A673 (cell line): ENCODE data around the gene CYTH1. TPM values are rescaled to one million over a fixed set of nuclear protein-coding genes. Genes with fewer than 3 reads are reported as not detected.

Source experiments
- BruUV-seq: library from RNA; stranded (reverse); fragments of 400-500 nt; replicated peaks from 2 replicates; lab custom pipeline; 2021; lab: Mats Ljungman, UMichigan
- CTCF ChIA-PET: fragments of 300-600 bp; sonication (Branson Sonifier 250); formaldehyde crosslinking; loops from one replicate; lab custom pipeline; 2022; ENCODE audit warnings: antibody characterized with exemption; lab: Charles Lee
- POLR2A ChIA-PET: fragments of 300-600 bp; sonication (Branson Sonifier 250); formaldehyde crosslinking; loops from one replicate; lab custom pipeline; 2022; ENCODE audit warnings: antibody characterized with exemption; ENCODE audit not compliant: low non-redundant PET; lab: Charles Lee
- DNase-seq: peaks from one replicate; pipeline ENCODE4 v3.0.0-alpha.2; 2015; ENCODE audit warnings: low spot score
- H3K27ac ChIP-seq: fragments of 200-600 bp; sonication (generic); 2 replicates; pipeline ENCODE4 v1.5.1; 2016; ENCODE audit warnings: mixed run types, low read depth, mild to moderate bottlenecking, mixed read lengths, antibody characterized with exemption, low read length; ENCODE audit not compliant: poor library complexity, severe bottlenecking
- H3K27me3 ChIP-seq: fragments of 200-600 bp; sonication (generic); replicated peaks from 2 replicates; pipeline ENCODE4 v1.6.1; 2017; ENCODE audit warnings: mixed run types, low read depth, mild to moderate bottlenecking, mixed read lengths, antibody characterized with exemption, low read length; ENCODE audit not compliant: insufficient read depth, poor library complexity
- H3K36me3 ChIP-seq: fragments of 200-600 bp; sonication (generic); 2 replicates; pipeline ENCODE4 v1.6.1; 2016; ENCODE audit warnings: mixed run types, mild to moderate bottlenecking, mixed read lengths, antibody characterized with exemption, low read length; ENCODE audit not compliant: insufficient read depth, poor library complexity, severe bottlenecking
- H3K4me1 ChIP-seq: fragments of 200-600 bp; sonication (generic); 2 replicates; pipeline ENCODE4 v1.6.1; 2017; ENCODE audit warnings: mixed run types, mild to moderate bottlenecking, mixed read lengths, antibody characterized with exemption, low read length; ENCODE audit not compliant: insufficient read depth, poor library complexity, severe bottlenecking
- H3K4me3 ChIP-seq: fragments of 200-600 bp; sonication (generic); 2 replicates; pipeline ENCODE4 v1.5.1; 2016; ENCODE audit warnings: low read depth, mixed run types, mild to moderate bottlenecking, mixed read lengths, low read length; ENCODE audit not compliant: poor library complexity, severe bottlenecking
- H3K9me3 ChIP-seq: fragments of 200-600 bp; sonication (generic); 2 replicates; pipeline ENCODE4 v1.6.1; 2016; ENCODE audit warnings: mixed run types, low read depth, mild to moderate bottlenecking, mixed read lengths, antibody characterized with exemption, low read length; ENCODE audit not compliant: poor library complexity, severe bottlenecking
- EZH2 ChIP-seq: fragments of 200-600 bp; sonication (generic); IDR thresholded peaks from 2 replicates; pipeline ENCODE4 v1.6.1; 2017; ENCODE audit warnings: borderline replicate concordance, low read depth, mild to moderate bottlenecking, mixed read lengths, antibody characterized with exemption, low read length; ENCODE audit not compliant: poor library complexity, severe bottlenecking
- intact Hi-C: fragments of 100-400 bp; cut with micrococcal nuclease; formaldehyde crosslinking; loops from one replicate; pipeline ENCODE4 v1.10.0; 2022; ENCODE audit not compliant: unreplicated experiment
- total RNA-seq: library from RNA; stranded (reverse); gene quantifications from 2 replicates; pipeline ENCODE4 v1.2.3, GENCODE V29; 2021
- TF ChIP-seq, protein P1 (sequence below): fragments of 300-800, 200-600 bp; sonication (generic); conservative IDR thresholded peaks from 2 replicates; pipeline ENCODE4 v1.5.1; 2017; ENCODE audit warnings: low read depth, mild to moderate bottlenecking, antibody characterized with exemption, low read length, moderate library complexity, mixed read lengths

CYTH1 gene
- total RNA-seq, 1 experiment from 2014 or later: 17.9 TPM

DNA sequence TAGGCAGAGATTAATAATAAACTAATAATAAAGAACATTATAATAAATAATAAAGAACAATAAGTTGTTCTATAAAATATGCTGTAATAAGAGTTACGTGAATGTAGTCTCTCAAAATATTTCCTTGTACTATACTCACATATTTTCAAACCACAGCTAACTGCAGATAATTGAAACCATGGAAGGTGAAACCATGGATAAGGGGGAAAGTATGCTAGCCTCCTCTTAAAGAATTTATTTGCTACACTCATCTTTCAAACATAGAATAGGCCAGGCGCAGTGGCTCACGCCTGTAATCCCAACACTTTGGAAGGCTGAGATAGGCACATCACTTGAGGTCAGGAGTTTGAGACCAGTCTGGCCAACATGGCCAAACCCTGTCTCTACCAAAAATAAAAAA lies 18.5 kb downstream of the CYTH1 start:
- intact Hi-C loops: no loop called here
- H3K27me3 ChIP-seq: no peaks in the 10 kb centered on the region
- DNase-seq: no peak
- POLR2A ChIA-PET: no interaction called here
- no peak for TF ChIP-seq EZH2
- TF ChIP-seq, protein P1, sequence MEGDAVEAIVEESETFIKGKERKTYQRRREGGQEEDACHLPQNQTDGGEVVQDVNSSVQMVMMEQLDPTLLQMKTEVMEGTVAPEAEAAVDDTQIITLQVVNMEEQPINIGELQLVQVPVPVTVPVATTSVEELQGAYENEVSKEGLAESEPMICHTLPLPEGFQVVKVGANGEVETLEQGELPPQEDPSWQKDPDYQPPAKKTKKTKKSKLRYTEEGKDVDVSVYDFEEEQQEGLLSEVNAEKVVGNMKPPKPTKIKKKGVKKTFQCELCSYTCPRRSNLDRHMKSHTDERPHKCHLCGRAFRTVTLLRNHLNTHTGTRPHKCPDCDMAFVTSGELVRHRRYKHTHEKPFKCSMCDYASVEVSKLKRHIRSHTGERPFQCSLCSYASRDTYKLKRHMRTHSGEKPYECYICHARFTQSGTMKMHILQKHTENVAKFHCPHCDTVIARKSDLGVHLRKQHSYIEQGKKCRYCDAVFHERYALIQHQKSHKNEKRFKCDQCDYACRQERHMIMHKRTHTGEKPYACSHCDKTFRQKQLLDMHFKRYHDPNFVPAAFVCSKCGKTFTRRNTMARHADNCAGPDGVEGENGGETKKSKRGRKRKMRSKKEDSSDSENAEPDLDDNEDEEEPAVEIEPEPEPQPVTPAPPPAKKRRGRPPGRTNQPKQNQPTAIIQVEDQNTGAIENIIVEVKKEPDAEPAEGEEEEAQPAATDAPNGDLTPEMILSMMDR: no peak
- CTCF ChIA-PET: no interaction called here
- no peak overlapping the region for H3K27ac ChIP-seq
- H3K9me3 ChIP-seq: no peaks in the 10 kb centered on the region
- H3K4me1 ChIP-seq: peaks cover 18% of the 10 kb centered on the region
- H3K36me3 ChIP-seq: no peaks in the 10 kb centered on the region
- no peak overlapping the region for H3K4me3 ChIP-seq
- no TSS peak for BruUV-seq

GRCh38 chr17:78761789-78762406 lies 20.2 kb downstream of the CYTH1 start:
- no TSS peak for BruUV-seq
- intact Hi-C loops: no loop called here
- Histone ChIP-seq H3K4me3 (no peak overlapping the region), H3K4me1 (peaks cover 18% of the 10 kb centered on the region), H3K36me3 (no peaks in the 10 kb centered on the region), H3K9me3 (no peaks in the 10 kb centered on the region), H3K27me3 (no peaks in the 10 kb centered on the region), H3K27ac (no peak overlapping the region)
- TF ChIP-seq EZH2: no peak
- TF ChIP-seq, protein P1: no peak
- DNase-seq: no peak
- ChIA-PET POLR2A (no interaction called here), CTCF (no interaction called here)

DNA sequence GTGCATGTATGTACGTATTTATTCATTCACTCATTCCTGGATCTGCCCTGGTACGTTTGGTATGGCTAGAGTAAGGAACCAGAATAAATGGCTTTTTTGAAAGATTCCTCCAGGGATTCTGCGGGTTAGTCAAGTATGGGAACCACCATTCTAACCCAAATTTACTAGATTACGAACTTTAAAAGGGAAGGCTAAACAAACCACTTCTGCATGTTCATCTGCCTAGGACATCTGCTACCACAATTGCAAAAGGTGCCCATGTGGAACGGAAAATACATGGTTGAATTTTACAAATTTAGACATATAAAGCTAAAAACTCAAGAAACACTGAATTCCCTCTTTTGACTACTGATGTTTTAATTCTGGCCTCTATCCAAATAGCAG lies 22.1 kb downstream of the CYTH1 start:
- ChIA-PET POLR2A (no interaction called here), CTCF (no interaction called here)
- Histone ChIP-seq H3K27me3 (no peaks in the 10 kb centered on the region), H3K4me1 (peaks cover 18% of the 10 kb centered on the region), H3K4me3 (no peak overlapping the region), H3K27ac (no peak overlapping the region), H3K9me3 (no peaks in the 10 kb centered on the region), H3K36me3 (no peaks in the 10 kb centered on the region)
- no peak for DNase-seq
- intact Hi-C loops: no loop called here
- TF ChIP-seq EZH2: no peak
- TF ChIP-seq, protein P1: no peak
- no TSS peak for BruUV-seq
